Lung (tissue), 12 donors: ENCODE results near the gene PEPD. TPM values are rescaled to one million over a fixed set of nuclear protein-coding genes. Genes with fewer than 3 reads are reported as not detected.
"Not testable (repeated sequence)": the region's sequence is repeated elsewhere in the genome, so short reads cannot be mapped to it uniquely, and the experiment has no call there.

ENCODE experiments used
- ATAC-seq: fragments of 200-7000 bp; cut with Tn5 transposase; one replicate; pipeline ENCODE4 v1.9.1; 2020; ENCODE audit warnings: moderate number of reproducible peaks; ENCODE audit not compliant: insufficient read depth, low FRiP score
- DNase-seq, 3 donors: peaks; one replicate each; pipeline ENCODE4 v3.0.0-alpha.2; 2013 to 2017
- H3K27ac ChIP-seq, 2 donors: one replicate each; pipeline ENCODE4 v1.5.1; 2013; ENCODE audit warnings: mild to moderate bottlenecking in 2 of 2, moderate library complexity in 2 of 2, control low read depth in 1 of 2, inconsistent platforms in 1 of 2, low read depth in 1 of 2, low read length in 1 of 2
- H3K27me3 ChIP-seq, 3 donors: one replicate each; pipeline ENCODE4 v1.5.1; 2013; ENCODE audit warnings: low read length in 2 of 3; ENCODE audit not compliant: control insufficient read depth in 3 of 3, insufficient read depth in 3 of 3
- H3K36me3 ChIP-seq, 4 donors: one replicate each; pipeline ENCODE4 v1.5.1; 2013; ENCODE audit warnings: low read length in 4 of 4, mild to moderate bottlenecking in 1 of 4, moderate library complexity in 1 of 4; ENCODE audit not compliant: control insufficient read depth in 4 of 4, insufficient read depth in 4 of 4
- H3K4me1 ChIP-seq, 5 donors: one replicate each; pipeline ENCODE4 v1.5.1; 2013; ENCODE audit warnings: low read length in 5 of 5, mild to moderate bottlenecking in 2 of 5, moderate library complexity in 1 of 5; ENCODE audit not compliant: control insufficient read depth in 5 of 5, insufficient read depth in 5 of 5
- H3K4me3 ChIP-seq: one replicate; pipeline ENCODE4 v1.5.1; 2013; ENCODE audit warnings: mild to moderate bottlenecking, control low read depth, moderate library complexity
- H3K9ac ChIP-seq, 2 donors: one replicate each; pipeline ENCODE4 v1.5.1; 2013; ENCODE audit warnings: low read length in 2 of 2, control low read depth in 1 of 2; ENCODE audit not compliant: insufficient read depth in 1 of 2
- H3K9me3 ChIP-seq, 4 donors: one replicate each; pipeline ENCODE4 v1.5.1; 2013; ENCODE audit warnings: low read length in 3 of 4, mild to moderate bottlenecking in 1 of 4, moderate library complexity in 1 of 4; ENCODE audit not compliant: control insufficient read depth in 4 of 4, insufficient read depth in 3 of 4
- CTCF ChIP-seq: IDR thresholded peaks from 2 replicates; pipeline ENCODE4 v1.5.1; 2012; ENCODE audit warnings: mild to moderate bottlenecking; ENCODE audit errors: control extremely low read depth, extremely low read depth
- WGBS, 2 donors: extraction: QIAGEN DNeasy Blood & Tissue Kit; methylation state at CpG; one replicate each; pipeline ENCODE4 v1.1.7; 2013; 5-methylcytosine and 5-hydroxymethylcytosine counted together
- polyA plus RNA-seq, 2 donors: library from polyadenylated mRNA; stranded (reverse); fragments of 200-250 nt; gene quantifications; one replicate each; pipeline ENCODE4 v1.2.1, GENCODE V29; 2013
- total RNA-seq, 2 donors: library from RNA; depleted of rRNA in 1 of 2; stranded (reverse); fragments of >200 nt in 1 of 2; gene quantifications; one replicate each; pipeline ENCODE4 v1.2.1, GENCODE V29; 2014 to 2021
- donor health status: control.
- donor health status: control.
- donor health status: Bipolar disorder and iron deficiency.
- donor health status: healthy.
- donor health status: DM: yes; HTN: yes; CAD: no.

The PEPD gene
- total and polyA plus RNA-seq, 4 donors, result 29.6 to 88.2 (median 73.4) TPM

GRCh38 chr19:33557196-33557595 lies 35.6 kb upstream of the PEPD start:
- Histone ChIP-seq H3K27me3 (peaks cover 0 to 8% (median 0%) of the 10 kb centered on the region in 3 donors), H3K9ac (no peak overlapping the region), H3K4me3 (no peak overlapping the region), H3K4me1 (no peaks in the 10 kb centered on the region), H3K36me3 (no peaks in the 10 kb centered on the region), H3K9me3 (peaks cover 0 to 4% (median 0%) of the 10 kb centered on the region in 4 donors), H3K27ac (no peak overlapping the region)
- no peak for ATAC-seq
- no peak for DNase-seq
- no peak for TF ChIP-seq CTCF
- 81 to 90% methylated on average over 10 of the region's 10 CpGs for WGBS, 2 donors

GRCh38 chr19:33556261-33556660 lies 34.7 kb upstream of the PEPD start:
- no peak for TF ChIP-seq CTCF
- DNase-seq, result no peak
- WGBS, 2 donors, result 61 to 78% methylated on average over 4 of the region's 4 CpGs
- no peak overlapping the region for H3K27ac ChIP-seq
- ATAC-seq, result no peak
- no peak overlapping the region for H3K9ac ChIP-seq
- peaks cover 0 to 4% (median 0%) of the 10 kb centered on the region in 4 donors for H3K9me3 ChIP-seq
- no peaks in the 10 kb centered on the region for H3K36me3 ChIP-seq
- H3K4me3 ChIP-seq, result no peak overlapping the region
- no peaks in the 10 kb centered on the region for H3K4me1 ChIP-seq
- H3K27me3 ChIP-seq, result peaks cover 0 to 8% (median 0%) of the 10 kb centered on the region in 3 donors

- WGBS, 2 donors, result 55 to 58% methylated on average over 4 of the region's 4 CpGs
- H3K9me3 ChIP-seq, DNase-seq, H3K27ac ChIP-seq, H3K4me3 ChIP-seq, H3K4me1 ChIP-seq, H3K27me3 ChIP-seq, ATAC-seq, H3K9ac ChIP-seq, H3K36me3 ChIP-seq: not testable (repeated sequence)
Observed at GRCh38 chr19:33555726-33556125, 34.1 kb upstream of the PEPD start.

- no peak for ATAC-seq
- Histone ChIP-seq H3K4me3 (no peak overlapping the region), H3K9me3 (peaks cover 0 to 4% (median 0%) of the 10 kb centered on the region in 4 donors), H3K4me1 (no peaks in the 10 kb centered on the region), H3K36me3 (no peaks in the 10 kb centered on the region), H3K27me3 (peaks cover 0 to 8% (median 0%) of the 10 kb centered on the region in 3 donors), H3K27ac (no peak overlapping the region), H3K9ac (no peak overlapping the region)
- WGBS, 2 donors, result 84 to 94% methylated on average over 7 of the region's 7 CpGs
- no peak for DNase-seq
- no peak for TF ChIP-seq CTCF
Observed at GRCh38 chr19:33554821-33555220, 33.2 kb upstream of the PEPD start.
